ENCODE results near the gene HSPB9.

- no peak for TF ChIP-seq POLR2A (IDR thresholded peaks at IDR 0.05; ENCODE audit: borderline replicate concordance, extremely low read depth, insufficient read depth, insufficient read length)
- TF ChIP-seq RAD21 (IDR thresholded peaks at IDR 0.05; ENCODE audit: low read depth) = no peak
- TF ChIP-seq CTCF (IDR thresholded peaks at IDR 0.05 in 2 of 3, conservative IDR thresholded peaks at IDR 0.05 in 1 of 3; ENCODE audit: borderline replicate concordance in 1 of 3, insufficient read depth in 1 of 3, low read depth in 2 of 3, low read length in 2 of 3) = no peak
- no peak for TF ChIP-seq YY1 (IDR thresholded peaks at IDR 0.05; ENCODE audit: extremely low read depth, insufficient replicate concordance, low read depth, low read length)
- no peak for TF ChIP-seq CEBPB (IDR thresholded peaks at IDR 0.05; ENCODE audit: low read depth)
- no peak for TF ChIP-seq POLR2AphosphoS5 (IDR thresholded peaks at IDR 0.05; ENCODE audit: low read depth, low read length)
- TF ChIP-seq, protein P1, sequence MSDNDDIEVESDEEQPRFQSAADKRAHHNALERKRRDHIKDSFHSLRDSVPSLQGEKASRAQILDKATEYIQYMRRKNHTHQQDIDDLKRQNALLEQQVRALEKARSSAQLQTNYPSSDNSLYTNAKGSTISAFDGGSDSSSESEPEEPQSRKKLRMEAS (IDR thresholded peaks at IDR 0.05) = no peak
- no peak for TF ChIP-seq SIN3A (IDR thresholded peaks at IDR 0.05; ENCODE audit: low read depth)
- no peak for TF ChIP-seq SP1 (IDR thresholded peaks at IDR 0.05; ENCODE audit: low read depth)
Measured at GRCh38 chr17:42159796-42160530, 37.4 kb downstream of the HSPB9 start.
